Activated CD8-positive, alpha-beta memory T cell treated with anti-CD3 and anti-CD28 coated beads, Interleukin-2, amount 50 U/mL, for 4 hours (primary cell): ENCODE measurements around the gene ANKRA2.
"Not testable (repeated sequence)": the region's sequence is repeated elsewhere in the genome, so short reads cannot be mapped to it uniquely, and the experiment has no call there.

Source experiments
- DNase-seq: peaks from one replicate; pipeline ENCODE4 v3.0.0-alpha.2; 2020

The ANKRA2 gene

GRCh38 chr5:73545403-73545779, 20.0 kb downstream of the ANKRA2 start:
- DNase-seq = no peak

GRCh38 chr5:73544429-73545402, 20.7 kb downstream of the ANKRA2 start:
- no peak for DNase-seq

GRCh38 chr5:73542020-73542419, 23.4 kb downstream of the ANKRA2 start:
- DNase-seq = no peak

- no peak for DNase-seq
Measured at GRCh38 chr5:73540192-73540591, 25.2 kb downstream of the ANKRA2 start.

- DNase-seq = no peak
Measured at GRCh38 chr5:73539730-73540129, 25.7 kb downstream of the ANKRA2 start.

- no peak for DNase-seq
Measured at GRCh38 chr5:73534971-73535370, 30.5 kb downstream of the ANKRA2 start.

- no peak for DNase-seq
Measured at GRCh38 chr5:73534011-73534644, 31.3 kb downstream of the ANKRA2 start.

GRCh38 chr5:73532195-73532594, 33.2 kb downstream of the ANKRA2 start:
- no peak for DNase-seq

GRCh38 chr5:73531356-73531755, 34.1 kb downstream of the ANKRA2 start:
- DNase-seq = no peak

GRCh38 chr5:73529081-73529480, 36.4 kb downstream of the ANKRA2 start:
- no peak for DNase-seq

GRCh38 chr5:73528248-73528647, 37.2 kb downstream of the ANKRA2 start:
- no peak for DNase-seq

GRCh38 chr5:73525606-73526203, 39.7 kb downstream of the ANKRA2 start:
- DNase-seq = no peak

- no peak for DNase-seq
Measured at GRCh38 chr5:73523861-73524260, 41.6 kb downstream of the ANKRA2 start.

GRCh38 chr5:73522989-73523388, 42.5 kb downstream of the ANKRA2 start:
- DNase-seq = no peak

GRCh38 chr5:73519531-73520283, 45.7 kb downstream of the ANKRA2 start:
- DNase-seq = peak; percentile 63

- DNase-seq = no peak
Measured at GRCh38 chr5:73515232-73515631, 50.2 kb downstream of the ANKRA2 start.

GRCh38 chr5:73514418-73514817, 51.0 kb downstream of the ANKRA2 start:
- DNase-seq = no peak

GRCh38 chr5:73513996-73514395, 51.4 kb downstream of the ANKRA2 start:
- no peak for DNase-seq

GRCh38 chr5:73508521-73508920, 56.9 kb downstream of the ANKRA2 start:
- DNase-seq = not testable (repeated sequence)

GRCh38 chr5:73507062-73507461, 58.4 kb downstream of the ANKRA2 start:
- no peak for DNase-seq

- no peak for DNase-seq
Measured at GRCh38 chr5:73506459-73506955, 58.9 kb downstream of the ANKRA2 start.
